Putamen (tissue), 1 donor: ENCODE data around the gene TRIO.

ENCODE experiments used
- DNase-seq: peaks from one replicate; pipeline ENCODE4 v3.0.0-alpha.2; 2016; ENCODE audit warnings: low spot score

Gene TRIO

GRCh38 chr5:14147210-14147609 is 4.1 kb downstream of the TRIO start:
- peak; percentile 71 for DNase-seq

GRCh38 chr5:14148483-14148882 is 5.3 kb downstream of the TRIO start:
- DNase-seq = no peak

- DNase-seq = no peak
These were observed 5.9 kb downstream of the TRIO start for GRCh38 chr5:14148890-14149671.

- no peak for DNase-seq
These were observed 6.6 kb downstream of the TRIO start for GRCh38 chr5:14149672-14150274.

GRCh38 chr5:14151416-14151815 is 8.3 kb downstream of the TRIO start:
- no peak for DNase-seq

- no peak for DNase-seq
These were observed 10.1 kb downstream of the TRIO start for GRCh38 chr5:14153071-14153864.

GRCh38 chr5:14153932-14154731 is 11.0 kb downstream of the TRIO start:
- DNase-seq = no peak

GRCh38 chr5:14155075-14155474 is 11.9 kb downstream of the TRIO start:
- DNase-seq = no peak

GRCh38 chr5:14155739-14156138 is 12.6 kb downstream of the TRIO start:
- DNase-seq = no peak

- DNase-seq = no peak
These were observed 13.1 kb downstream of the TRIO start for GRCh38 chr5:14156290-14156649.

- no peak for DNase-seq
These were observed 13.7 kb downstream of the TRIO start for GRCh38 chr5:14156650-14157492.

- DNase-seq = no peak
These were observed 14.3 kb downstream of the TRIO start for GRCh38 chr5:14157493-14157782.

- no peak for DNase-seq
These were observed 15.9 kb downstream of the TRIO start for GRCh38 chr5:14158890-14159666.

- no peak for DNase-seq
These were observed 18.8 kb downstream of the TRIO start for GRCh38 chr5:14161825-14162556.

GRCh38 chr5:14164164-14165163 is 21.3 kb downstream of the TRIO start:
- no peak for DNase-seq

- no peak for DNase-seq
These were observed 22.4 kb downstream of the TRIO start for GRCh38 chr5:14165375-14166106.

- no peak for DNase-seq
These were observed 23.3 kb downstream of the TRIO start for GRCh38 chr5:14166437-14166836.
